ENCODE data around the gene KLHL30. TPM values are rescaled to one million over a fixed set of nuclear protein-coding genes. Genes with fewer than 3 reads are reported as not detected.

KLHL30 gene
- total RNA-seq, 1 experiment from 2014 or later = 0.61 TPM

- ATAC-seq (no peak), DNase-seq (ENCODE audit: low read depth, low spot score) (no peak)
- H4K20me1 ChIP-seq (ENCODE audit: insufficient read depth) = no peaks in the 10 kb centered on the region
- BruUV-seq (replicated peaks) = no TSS peak
- ChIA-PET POLR2A (no interaction called here), CTCF (no interaction called here), RAD21 (ENCODE audit: low non-redundant PET in 1 of 2, low total read pairs in 2 of 2, uncharacterized antibody in 2 of 2, unreplicated experiment in 2 of 2) (no interaction called here)
- no peak overlapping the region for H3K9ac ChIP-seq (ENCODE audit: low read length)
- no peak overlapping the region for H3K4me3 ChIP-seq (replicated peaks in 1 of 2; ENCODE audit: low read depth in 1 of 2, low read length in 2 of 2)
- no peaks in the 10 kb centered on the region for H3K9me2 ChIP-seq (ENCODE audit: insufficient read depth)
- no peak overlapping the region for H3K27ac ChIP-seq (ENCODE audit: low read depth, low read length)
- no peaks in the 10 kb centered on the region for H3K9me3 ChIP-seq (ENCODE audit: control insufficient read depth in 1 of 2, insufficient read depth in 1 of 2, low read depth in 1 of 2, low read length in 2 of 2)
- no peak overlapping the region for H2AFZ ChIP-seq (ENCODE audit: low read depth, low read length, poor library complexity, severe bottlenecking)
- intact Hi-C loops (cut with micrococcal nuclease) = no loop called here
- no peaks in the 10 kb centered on the region for H3K36me3 ChIP-seq (ENCODE audit: control insufficient read depth in 1 of 2, insufficient read depth in 2 of 2, low read length in 2 of 2)
- H3K79me2 ChIP-seq (ENCODE audit: insufficient read depth, low read length) = no peaks in the 10 kb centered on the region
- H3K27me3 ChIP-seq (ENCODE audit: insufficient read depth, low read length) = no peaks in the 10 kb centered on the region
- no peak for TF ChIP-seq SRF (IDR thresholded peaks at IDR 0.05; ENCODE audit: low read depth)
- TF ChIP-seq EGR1 (IDR thresholded peaks at IDR 0.05; ENCODE audit: low read depth) = no peak
- TF ChIP-seq POLR2AphosphoS5 (IDR thresholded peaks at IDR 0.05; ENCODE audit: low read depth, low read length) = no peak
- no peak for TF ChIP-seq ATF3 (IDR thresholded peaks at IDR 0.05)
- no peak for TF ChIP-seq CEBPB (IDR thresholded peaks at IDR 0.05; ENCODE audit: low read depth)
- TF ChIP-seq CTCF (IDR thresholded peaks at IDR 0.05 in 2 of 3, conservative IDR thresholded peaks at IDR 0.05 in 1 of 3; ENCODE audit: borderline replicate concordance in 1 of 3, insufficient read depth in 1 of 3, low read depth in 2 of 3, low read length in 2 of 3) = no peak
- no peak for TF ChIP-seq EZH2phosphoT487 (IDR thresholded peaks at IDR 0.05; ENCODE audit: borderline replicate concordance)
- no peak for TF ChIP-seq ZBTB33 (IDR thresholded peaks at IDR 0.05; ENCODE audit: extremely low read depth, insufficient replicate concordance, low read length)
- TF ChIP-seq YY1 (IDR thresholded peaks at IDR 0.05; ENCODE audit: extremely low read depth, insufficient replicate concordance, low read depth, low read length) = no peak
- TF ChIP-seq CBX3 (IDR thresholded peaks at IDR 0.05; ENCODE audit: low read depth) = no peak
- TF ChIP-seq FOSL1 (IDR thresholded peaks at IDR 0.05; ENCODE audit: low read depth) = no peak
- no peak for TF ChIP-seq JUND (IDR thresholded peaks at IDR 0.05)
- H3K4me1 ChIP-seq (ENCODE audit: control insufficient read depth in 1 of 2, insufficient read depth in 2 of 2, low read length in 2 of 2) = peaks cover 4 to 14% of the 10 kb centered on the region in 2 experiments; a peak in 3 of 4 replicates
- H3K4me2 ChIP-seq (ENCODE audit: low read length) = no peak overlapping the region
Observed at GRCh38 chr2:238150686-238151085, 12.2 kb downstream of the KLHL30 start.
